HG03439 (cell line): ENCODE measurements around the gene CD6.

Experiments
- ATAC-seq: cut with Tn5 transposase; IDR thresholded peaks from one replicate; pipeline ENCODE4 v1.9.1; 2021; ENCODE audit warnings: mild to moderate bottlenecking, moderate library complexity; ENCODE audit not compliant: unreplicated experiment

The CD6 gene

GRCh38 chr11:60934790-60935605 lies 36.5 kb upstream of the CD6 start:
- ATAC-seq = no peak

GRCh38 chr11:60935676-60936442 lies 35.6 kb upstream of the CD6 start:
- ATAC-seq = no peak

GRCh38 chr11:60936467-60937143 lies 34.9 kb upstream of the CD6 start:
- no peak for ATAC-seq

- no peak for ATAC-seq
Measured at GRCh38 chr11:60937144-60937527, 34.3 kb upstream of the CD6 start.

- ATAC-seq = no peak
Measured at GRCh38 chr11:60937811-60938210, 33.7 kb upstream of the CD6 start.

GRCh38 chr11:60938500-60938899 lies 33.0 kb upstream of the CD6 start:
- ATAC-seq = no peak

- ATAC-seq = no peak
Measured at GRCh38 chr11:60939301-60939700, 32.2 kb upstream of the CD6 start.

GRCh38 chr11:60939855-60940254 lies 31.6 kb upstream of the CD6 start:
- no peak for ATAC-seq

- no peak for ATAC-seq
Measured at GRCh38 chr11:60941371-60942119, 29.9 kb upstream of the CD6 start.

- no peak for ATAC-seq
Measured at GRCh38 chr11:60942219-60942618, 29.3 kb upstream of the CD6 start.

- no peak for ATAC-seq
Measured at GRCh38 chr11:60942970-60943565, 28.4 kb upstream of the CD6 start.

GRCh38 chr11:60944490-60945294 lies 26.8 kb upstream of the CD6 start:
- no peak for ATAC-seq

- no peak for ATAC-seq
Measured at GRCh38 chr11:60945295-60945667, 26.2 kb upstream of the CD6 start.

- no peak for ATAC-seq
Measured at GRCh38 chr11:60946601-60947264, 24.7 kb upstream of the CD6 start.

GRCh38 chr11:60947700-60948099 lies 23.8 kb upstream of the CD6 start:
- ATAC-seq = no peak

GRCh38 chr11:60948250-60948649 lies 23.2 kb upstream of the CD6 start:
- no peak for ATAC-seq

GRCh38 chr11:60950024-60950423 lies 21.5 kb upstream of the CD6 start:
- ATAC-seq = no peak

GRCh38 chr11:60950933-60951605 lies 20.4 kb upstream of the CD6 start:
- ATAC-seq = no peak

GRCh38 chr11:60951606-60951903 lies 19.9 kb upstream of the CD6 start:
- no peak for ATAC-seq
